ENCODE measurements around the gene BMPER.

The BMPER gene

GRCh38 chr7:33923440-33924229 is 18.3 kb downstream of the BMPER start:
- DNase-seq (ENCODE audit: low spot score) = no peak

GRCh38 chr7:33926535-33926934 is 21.2 kb downstream of the BMPER start:
- DNase-seq (ENCODE audit: low spot score) = no peak

GRCh38 chr7:33928986-33929385 is 23.6 kb downstream of the BMPER start:
- DNase-seq (ENCODE audit: low spot score) = no peak

- no peak for DNase-seq (ENCODE audit: low spot score)
Observed at GRCh38 chr7:33932221-33932620, 26.9 kb downstream of the BMPER start.

GRCh38 chr7:33932832-33933468 is 27.6 kb downstream of the BMPER start:
- DNase-seq (ENCODE audit: low spot score) = peak; percentile 53

- no peak for DNase-seq (ENCODE audit: low spot score)
Observed at GRCh38 chr7:33933611-33934281, 28.4 kb downstream of the BMPER start.

- DNase-seq (ENCODE audit: low spot score) = no peak
Observed at GRCh38 chr7:33934391-33934790, 29.1 kb downstream of the BMPER start.

GRCh38 chr7:33936503-33936902 is 31.2 kb downstream of the BMPER start:
- no peak for DNase-seq (ENCODE audit: low spot score)

- no peak for DNase-seq (ENCODE audit: low spot score)
Observed at GRCh38 chr7:33937871-33938270, 32.5 kb downstream of the BMPER start.

GRCh38 chr7:33939121-33939520 is 33.8 kb downstream of the BMPER start:
- no peak for DNase-seq (ENCODE audit: low spot score)

- DNase-seq (ENCODE audit: low spot score) = no peak
Observed at GRCh38 chr7:33940503-33940902, 35.2 kb downstream of the BMPER start.

GRCh38 chr7:33941418-33941817 is 36.1 kb downstream of the BMPER start:
- DNase-seq (ENCODE audit: low spot score) = no peak

- no peak for DNase-seq (ENCODE audit: low spot score)
Observed at GRCh38 chr7:33946094-33946699, 40.9 kb downstream of the BMPER start.

- no peak for DNase-seq (ENCODE audit: low spot score)
Observed at GRCh38 chr7:33950047-33950714, 44.8 kb downstream of the BMPER start.

- DNase-seq (ENCODE audit: low spot score) = no peak
Observed at GRCh38 chr7:33952824-33953223, 47.5 kb downstream of the BMPER start.

- no peak for DNase-seq (ENCODE audit: low spot score)
Observed at GRCh38 chr7:33958104-33958503, 52.8 kb downstream of the BMPER start.

- no peak for DNase-seq (ENCODE audit: low spot score)
Observed at GRCh38 chr7:33959676-33960075, 54.3 kb downstream of the BMPER start.

GRCh38 chr7:33961948-33962347 is 56.6 kb downstream of the BMPER start:
- DNase-seq (ENCODE audit: low spot score) = no peak

GRCh38 chr7:33964417-33965182 is 59.3 kb downstream of the BMPER start:
- DNase-seq (ENCODE audit: low spot score) = no peak

- DNase-seq (ENCODE audit: low spot score) = no peak
Observed at GRCh38 chr7:33965183-33965744, 59.9 kb downstream of the BMPER start.

GRCh38 chr7:33968591-33968990 is 63.3 kb downstream of the BMPER start:
- no peak for DNase-seq (ENCODE audit: low spot score)
